ENCODE data around the gene PYCARD.

DNA sequence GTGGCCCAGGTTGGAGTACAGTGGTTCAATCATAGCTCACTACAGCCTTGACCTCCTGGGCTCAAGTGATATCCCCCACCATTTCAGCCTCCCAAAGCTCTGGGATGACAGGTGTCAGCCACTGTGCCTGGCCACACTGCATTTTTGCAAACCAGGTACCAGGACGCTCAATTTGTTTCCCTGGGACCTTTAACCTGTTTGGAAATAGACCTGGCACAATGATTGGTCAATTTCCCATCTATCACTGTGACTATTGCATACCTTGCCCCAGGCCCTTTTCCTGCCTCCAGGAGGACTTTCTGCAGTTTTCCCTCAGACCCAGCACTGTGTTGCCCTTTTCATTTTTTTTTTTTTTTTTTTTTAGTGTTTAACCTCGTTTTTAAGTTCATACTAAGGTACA lies 33.7 kb downstream of the PYCARD start:
- TF ChIP-seq, protein P1, sequence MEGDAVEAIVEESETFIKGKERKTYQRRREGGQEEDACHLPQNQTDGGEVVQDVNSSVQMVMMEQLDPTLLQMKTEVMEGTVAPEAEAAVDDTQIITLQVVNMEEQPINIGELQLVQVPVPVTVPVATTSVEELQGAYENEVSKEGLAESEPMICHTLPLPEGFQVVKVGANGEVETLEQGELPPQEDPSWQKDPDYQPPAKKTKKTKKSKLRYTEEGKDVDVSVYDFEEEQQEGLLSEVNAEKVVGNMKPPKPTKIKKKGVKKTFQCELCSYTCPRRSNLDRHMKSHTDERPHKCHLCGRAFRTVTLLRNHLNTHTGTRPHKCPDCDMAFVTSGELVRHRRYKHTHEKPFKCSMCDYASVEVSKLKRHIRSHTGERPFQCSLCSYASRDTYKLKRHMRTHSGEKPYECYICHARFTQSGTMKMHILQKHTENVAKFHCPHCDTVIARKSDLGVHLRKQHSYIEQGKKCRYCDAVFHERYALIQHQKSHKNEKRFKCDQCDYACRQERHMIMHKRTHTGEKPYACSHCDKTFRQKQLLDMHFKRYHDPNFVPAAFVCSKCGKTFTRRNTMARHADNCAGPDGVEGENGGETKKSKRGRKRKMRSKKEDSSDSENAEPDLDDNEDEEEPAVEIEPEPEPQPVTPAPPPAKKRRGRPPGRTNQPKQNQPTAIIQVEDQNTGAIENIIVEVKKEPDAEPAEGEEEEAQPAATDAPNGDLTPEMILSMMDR (IDR thresholded peaks at IDR 0.05) = no peak
- TF ChIP-seq POLR2A (IDR thresholded peaks at IDR 0.05) = no peak

Data from testis (tissue), 2 donors.